Adrenal gland (tissue), 12 donors: ENCODE results near the gene CTNNBIP1. TPM values are rescaled to one million over a fixed set of nuclear protein-coding genes. Genes with fewer than 3 reads are reported as not detected.

Experiments used
- DNase-seq, 7 donors: peaks; one replicate each; pipeline ENCODE4 v3.0.0-alpha.2; 2019 to 2020
- H3K27ac ChIP-seq, 5 donors: fragments of 200-600 bp; sonication (generic) in 4 of 5; 1 replicate in 3 of 5; 2 replicates in 2 of 5; pipeline versions ENCODE4 v1.5.1 to v1.8.0; 2016 to 2020; ENCODE audit warnings: mild to moderate bottlenecking in 1 of 5
- H3K27me3 ChIP-seq: fragments of 200-600 bp; 2 replicates; pipeline ENCODE4 v1.8.0; 2021
- H3K36me3 ChIP-seq, 2 donors: fragments of 200-600 bp; replicated peaks in 1 of 2; 1 replicate in 1 of 2; 2 replicates in 1 of 2; pipeline versions ENCODE4 v1.5.1 to v1.8.0; 2018 to 2022
- H3K4me1 ChIP-seq, 2 donors: fragments of 200-600 bp; replicated peaks in 1 of 2; 1 replicate in 1 of 2; 2 replicates in 1 of 2; pipeline versions ENCODE4 v1.5.1 to v1.8.0; 2018 to 2021
- H3K4me3 ChIP-seq, 4 donors: fragments of 200-600 bp; sonication (generic) in 3 of 4; one replicate each; pipeline ENCODE4 v1.5.1; 2016 to 2018
- H3K9me3 ChIP-seq, 3 donors: fragments of 200-600 bp; sonication (generic) in 1 of 3; replicated peaks in 1 of 3; 1 replicate in 2 of 3; 2 replicates in 1 of 3; pipeline versions ENCODE4 v1.5.1 to v1.8.0; 2016 to 2021
- POLR2A ChIP-seq, 2 donors: fragments of 450-650 bp; IDR thresholded peaks; one replicate each; pipeline ENCODE4 v1.6.1; 2017; ENCODE audit warnings: antibody characterized with exemption in 2 of 2, mild to moderate bottlenecking in 2 of 2, moderate library complexity in 1 of 2
- WGBS, 4 donors: extraction: QIAGEN DNeasy Blood & Tissue Kit in 2 of 4; methylation state at CpG; one replicate each; pipeline versions ENCODE4 v1.1.5 to v1.1.7; 2013 to 2017; 5-methylcytosine and 5-hydroxymethylcytosine counted together
- intact Hi-C, 2 donors: fragments of 100-400 bp; cut with DNase I; formaldehyde crosslinking; loops; one replicate each; pipeline versions ENCODE4 v1.14.1 to v1.15.0; 2022 to 2023
- polyA plus RNA-seq, 3 donors: library from polyadenylated mRNA; stranded (reverse); fragments of 200-250 nt in 2 of 3; fragments of 350-450 nt in 1 of 3; fragmentation: Illumina TruSeq in 1 of 3; extraction: RNeasy Lipid Tissue Mini Kit (QIAGEN cat#74804) in 1 of 3; gene quantifications; one replicate each; pipeline ENCODE4 v1.2.3, GENCODE V29; 2013 to 2014
- total RNA-seq, 9 donors: library from RNA; depleted of rRNA in 4 of 9; stranded (reverse); fragments of >200 nt in 4 of 9; fragments of 120-200 nt in 1 of 9; fragmentation: NEBNext Ultra II Directional in 1 of 9; extraction: Animal tissue kit (Norgen Biotek cat#: 25700) in 1 of 9; gene quantifications; one replicate each; pipeline versions ENCODE4 v1.1.0 to v1.2.4, GENCODE V29; 2013 to 2023
- TF ChIP-seq, protein P1 (sequence below), 6 experiments: fragments of 450-650 bp in 4 of 6; fragments of 200-600 bp in 2 of 6; sonication (generic) in 1 of 6; IDR thresholded peaks; 1 replicate in 5 of 6; 2 replicates in 1 of 6; pipeline versions ENCODE4 v1.5.1 to v1.8.0; 2016 to 2021; ENCODE audit warnings: antibody characterized with exemption in 6 of 6, mild to moderate bottlenecking in 2 of 6, moderate library complexity in 1 of 6
- donor health status: healthy with polysubstance abuse.
- donor health status: Bipolar disorder and iron deficiency.
- donor health status: DM: yes; HTN: yes; CAD: no.
- donor health status: DM: no; HTN: no; CAD: no.
- donor health status: DM: no; HTN: no; CAD: no.
- donor health status: DM: yes; HTN: yes; CAD: no.

CTNNBIP1 gene
- total and polyA plus RNA-seq, 12 donors: 6.8 to 26.9 (median 16.0) TPM

GRCh38 chr1:9892563-9893528 is 17.2 kb downstream of the CTNNBIP1 start:
- peak in 1 of 7 donors; percentile 10 for DNase-seq
- no peaks in the 10 kb centered on the region for H3K9me3 ChIP-seq
- no peaks in the 10 kb centered on the region for H3K27me3 ChIP-seq
- intact Hi-C loops: no loop called here
- 59 to 68% (median 65%) methylated on average over 13 to 14 of the region's 14 CpGs for WGBS, 4 donors
- H3K27ac ChIP-seq: peak overlapping the region in 3 of 5 donors; percentile 8 to 62 (median 45)
- peaks cover 0 to 25% of the 10 kb centered on the region in 2 donors for H3K4me1 ChIP-seq
- TF ChIP-seq, protein P1, sequence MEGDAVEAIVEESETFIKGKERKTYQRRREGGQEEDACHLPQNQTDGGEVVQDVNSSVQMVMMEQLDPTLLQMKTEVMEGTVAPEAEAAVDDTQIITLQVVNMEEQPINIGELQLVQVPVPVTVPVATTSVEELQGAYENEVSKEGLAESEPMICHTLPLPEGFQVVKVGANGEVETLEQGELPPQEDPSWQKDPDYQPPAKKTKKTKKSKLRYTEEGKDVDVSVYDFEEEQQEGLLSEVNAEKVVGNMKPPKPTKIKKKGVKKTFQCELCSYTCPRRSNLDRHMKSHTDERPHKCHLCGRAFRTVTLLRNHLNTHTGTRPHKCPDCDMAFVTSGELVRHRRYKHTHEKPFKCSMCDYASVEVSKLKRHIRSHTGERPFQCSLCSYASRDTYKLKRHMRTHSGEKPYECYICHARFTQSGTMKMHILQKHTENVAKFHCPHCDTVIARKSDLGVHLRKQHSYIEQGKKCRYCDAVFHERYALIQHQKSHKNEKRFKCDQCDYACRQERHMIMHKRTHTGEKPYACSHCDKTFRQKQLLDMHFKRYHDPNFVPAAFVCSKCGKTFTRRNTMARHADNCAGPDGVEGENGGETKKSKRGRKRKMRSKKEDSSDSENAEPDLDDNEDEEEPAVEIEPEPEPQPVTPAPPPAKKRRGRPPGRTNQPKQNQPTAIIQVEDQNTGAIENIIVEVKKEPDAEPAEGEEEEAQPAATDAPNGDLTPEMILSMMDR (IDR thresholded peaks at IDR 0.05): no peak
- no peak for TF ChIP-seq POLR2A (IDR thresholded peaks at IDR 0.05)
- H3K36me3 ChIP-seq: no peaks in the 10 kb centered on the region
- no peak overlapping the region for H3K4me3 ChIP-seq

GRCh38 chr1:9891207-9891606 is 18.9 kb downstream of the CTNNBIP1 start:
- H3K4me1 ChIP-seq: peaks cover 0 to 25% of the 10 kb centered on the region in 2 donors
- no peak for TF ChIP-seq POLR2A (IDR thresholded peaks at IDR 0.05)
- TF ChIP-seq, protein P1 (IDR thresholded peaks at IDR 0.05): no peak
- intact Hi-C loops: no loop called here

DNA sequence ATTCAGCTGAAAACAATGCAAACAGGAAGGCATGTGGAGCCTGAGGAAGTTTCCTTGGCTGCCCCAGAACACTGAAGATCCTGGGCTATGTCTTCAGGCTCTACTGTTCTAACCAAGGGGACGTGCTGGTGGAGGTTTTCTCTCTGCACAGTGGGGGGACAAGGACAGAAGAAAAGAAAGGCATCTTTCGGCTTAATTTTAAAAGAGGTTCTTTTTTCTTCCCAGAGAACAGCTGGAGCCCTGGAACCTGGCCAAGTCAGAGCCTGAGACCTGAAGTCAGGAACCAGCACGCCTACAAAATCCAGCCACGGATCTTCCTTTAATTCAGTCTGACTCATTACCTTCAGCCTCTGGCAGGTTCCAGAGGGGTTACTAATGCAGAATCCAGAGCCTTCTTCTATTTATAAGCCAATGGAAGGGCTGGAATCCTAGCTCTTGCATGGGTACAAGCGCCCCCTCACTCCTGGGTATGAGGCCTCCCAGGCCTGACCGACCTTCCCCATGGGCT is 19.8 kb downstream of the CTNNBIP1 start:
- Histone ChIP-seq H3K27me3 (no peaks in the 10 kb centered on the region), H3K36me3 (no peaks in the 10 kb centered on the region), H3K27ac (peak overlapping the region in 2 of 5 donors; percentile 4 to 53), H3K4me3 (no peak overlapping the region), H3K4me1 (peaks cover 0 to 25% of the 10 kb centered on the region in 2 donors), H3K9me3 (no peaks in the 10 kb centered on the region)
- DNase-seq: peak in 6 of 7 donors; percentile 51 to 80 (median 72)
- WGBS, 4 donors: 23 to 48% (median 45%) methylated on average over 4 to 6 of the region's 6 CpGs
- no peak for TF ChIP-seq POLR2A (IDR thresholded peaks at IDR 0.05)
- TF ChIP-seq, protein P1 (IDR thresholded peaks at IDR 0.05): no peak
- intact Hi-C loops: no loop called here

More at GRCh38 chr1:9891207-9891606, 18.9 kb downstream of the CTNNBIP1 start:
- no peak for DNase-seq
- WGBS, 4 donors: 69 to 77% (median 74%) methylated on average over 4 to 5 of the region's 5 CpGs
- Histone ChIP-seq H3K27ac (no peak overlapping the region), H3K27me3 (no peaks in the 10 kb centered on the region), H3K9me3 (no peaks in the 10 kb centered on the region), H3K4me3 (no peak overlapping the region), H3K36me3 (no peaks in the 10 kb centered on the region)

DNA sequence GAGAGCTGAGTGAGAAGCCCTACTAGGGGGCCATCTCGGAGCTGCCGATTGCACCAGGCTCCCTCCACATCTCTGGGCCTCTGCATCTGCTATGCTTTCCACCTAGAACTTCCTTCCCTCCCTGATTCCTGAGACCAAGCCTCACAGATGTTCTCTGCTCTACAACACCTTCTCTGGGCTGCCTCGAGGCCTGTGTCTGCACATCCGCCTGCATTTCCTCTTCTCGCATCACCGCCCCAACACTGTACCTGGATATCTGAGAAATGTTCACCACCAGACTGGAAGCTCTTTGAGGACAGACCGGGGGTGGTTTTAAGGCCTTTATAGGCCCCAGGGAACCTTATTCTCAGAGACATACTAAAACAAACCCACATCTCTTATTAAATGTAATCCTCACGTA is 20.7 kb downstream of the CTNNBIP1 start:
- H3K27me3 ChIP-seq: no peaks in the 10 kb centered on the region
- no peaks in the 10 kb centered on the region for H3K9me3 ChIP-seq
- DNase-seq: no peak
- no peaks in the 10 kb centered on the region for H3K36me3 ChIP-seq
- peaks cover 0 to 25% of the 10 kb centered on the region in 2 donors for H3K4me1 ChIP-seq
- no peak overlapping the region for H3K27ac ChIP-seq
- no peak for TF ChIP-seq POLR2A (IDR thresholded peaks at IDR 0.05)
- TF ChIP-seq, protein P1 (IDR thresholded peaks at IDR 0.05): no peak
- 78 to 90% (median 89%) methylated on average over 8 of the region's 8 CpGs for WGBS, 4 donors
- intact Hi-C loops: no loop called here
- no peak overlapping the region for H3K4me3 ChIP-seq
